Activated naive CD8-positive, alpha-beta T cell treated with anti-CD3 and anti-CD28 coated beads, Interleukin-2, amount 50 U/mL, for 24 hours (primary cell): Measurements from ENCODE around the gene SLC39A11.

ENCODE experiments used
- ATAC-seq: fragments of 150-1000 bp; cut with Tn5 transposase; one replicate; pipeline ENCODE4 v1.10.0; 2021
- DNase-seq: peaks from one replicate; pipeline ENCODE4 v3.0.0; 2021
- H3K27ac Mint-ChIP-seq: one replicate; pipeline ENCODE4 v1.8.0; 2021; ENCODE audit warnings: mild to moderate bottlenecking, mixed read lengths
- H3K27me3 Mint-ChIP-seq: one replicate; pipeline ENCODE4 v1.8.0; 2021; ENCODE audit warnings: mixed read lengths
- H3K36me3 Mint-ChIP-seq: one replicate; pipeline ENCODE4 v1.8.0; 2021; ENCODE audit warnings: low read depth, mixed read lengths
- H3K4me1 Mint-ChIP-seq: one replicate; pipeline ENCODE4 v1.8.0; 2021; ENCODE audit warnings: mixed read lengths
- H3K4me3 Mint-ChIP-seq: one replicate; pipeline ENCODE4 v1.8.0; 2021; ENCODE audit warnings: mild to moderate bottlenecking, moderate library complexity, mixed read lengths
- H3K9me3 Mint-ChIP-seq: one replicate; pipeline ENCODE4 v1.8.0; 2021; ENCODE audit warnings: mixed read lengths

The SLC39A11 gene

DNA sequence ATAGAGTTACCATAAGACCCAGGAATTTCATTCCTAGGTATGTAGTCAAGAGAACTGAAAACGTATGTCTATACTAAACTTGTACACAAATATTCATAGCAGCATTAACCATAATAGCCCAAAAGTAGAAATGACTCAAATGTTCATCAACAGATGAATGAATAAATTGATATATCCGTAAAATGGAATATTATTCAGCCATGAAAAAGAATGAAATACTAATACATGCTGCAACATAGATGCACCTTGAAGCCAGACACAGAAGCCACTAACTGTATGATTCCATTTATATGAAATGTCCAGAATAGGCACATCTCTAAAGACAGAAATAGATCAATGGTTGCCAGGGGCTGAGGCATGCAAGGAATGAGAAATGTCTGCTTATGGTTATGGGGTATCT is 484.1 kb downstream of the SLC39A11 start:
- no peak for ATAC-seq
- H3K27ac Mint-ChIP-seq = no peak overlapping the region

DNA sequence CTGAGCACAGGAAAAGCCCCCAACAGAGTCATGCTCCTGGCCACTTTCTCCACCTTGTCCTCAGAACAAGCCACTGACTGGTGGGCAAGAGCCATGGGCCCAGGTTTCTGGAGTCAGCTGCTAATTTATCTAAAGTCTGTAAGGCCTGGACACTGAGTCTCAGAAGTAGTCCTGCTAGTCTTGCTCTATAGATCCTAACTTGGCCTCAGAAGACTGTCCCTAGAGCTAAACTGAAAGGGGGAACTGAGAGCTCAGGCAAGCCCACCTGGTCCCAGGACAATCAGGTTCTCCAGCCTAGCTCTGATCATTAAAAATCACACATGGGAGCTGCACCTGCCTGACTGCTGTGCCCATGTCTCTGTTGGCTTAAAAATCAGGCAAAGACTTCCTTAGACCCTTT is 485.8 kb downstream of the SLC39A11 start:
- no peak for ATAC-seq
- no peak overlapping the region for H3K27ac Mint-ChIP-seq
- no peaks in the 10 kb centered on the region for H3K4me1 Mint-ChIP-seq
- no peak overlapping the region for H3K4me3 Mint-ChIP-seq
- H3K9me3 Mint-ChIP-seq = peaks cover 14% of the 10 kb centered on the region
- peaks cover 4% of the 10 kb centered on the region for H3K36me3 Mint-ChIP-seq
- H3K27me3 Mint-ChIP-seq = peaks cover 13% of the 10 kb centered on the region
- DNase-seq = no peak

More for the DNA sequence above, 484.1 kb downstream of the SLC39A11 start:
- Mint-ChIP-seq H3K4me3 (no peak overlapping the region), H3K27me3 (peaks cover 10% of the 10 kb centered on the region), H3K36me3 (peaks cover 4% of the 10 kb centered on the region), H3K9me3 (peaks cover 14% of the 10 kb centered on the region), H3K4me1 (no peaks in the 10 kb centered on the region)
- no peak for DNase-seq

GRCh38 chr17:72605543-72605942 is 486.9 kb downstream of the SLC39A11 start:
- ATAC-seq (no peak), DNase-seq (no peak)
- H3K36me3 Mint-ChIP-seq = peaks cover 4% of the 10 kb centered on the region
- H3K4me1 Mint-ChIP-seq = no peaks in the 10 kb centered on the region
- no peak overlapping the region for H3K4me3 Mint-ChIP-seq
- H3K27me3 Mint-ChIP-seq = peaks cover 13% of the 10 kb centered on the region
- peaks cover 14% of the 10 kb centered on the region for H3K9me3 Mint-ChIP-seq
- no peak overlapping the region for H3K27ac Mint-ChIP-seq

DNA sequence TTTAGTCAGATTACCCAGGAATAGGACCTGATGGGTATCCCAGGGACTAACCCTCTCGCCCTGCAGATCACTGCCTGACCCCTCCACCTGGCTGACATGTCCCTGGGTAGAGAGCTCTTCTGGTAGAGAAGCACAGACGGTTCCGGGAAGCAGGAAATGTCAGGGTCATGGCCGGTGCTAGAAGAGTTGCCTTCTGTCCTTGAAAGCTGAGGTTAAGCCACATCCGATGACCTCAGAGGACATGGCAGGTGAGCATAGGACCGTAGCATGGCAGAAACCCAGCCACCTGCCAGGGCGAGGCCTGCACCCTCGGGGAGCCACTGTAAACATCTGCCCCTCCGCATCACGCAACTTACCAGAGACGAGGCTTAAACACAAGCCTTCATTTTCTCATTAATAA is 488.0 kb downstream of the SLC39A11 start:
- H3K27ac Mint-ChIP-seq = no peak overlapping the region
- H3K9me3 Mint-ChIP-seq = peaks cover 14% of the 10 kb centered on the region
- peaks cover 4% of the 10 kb centered on the region for H3K36me3 Mint-ChIP-seq
- H3K27me3 Mint-ChIP-seq = peaks cover 20% of the 10 kb centered on the region
- DNase-seq (no peak), ATAC-seq (no peak)
- H3K4me3 Mint-ChIP-seq = no peak overlapping the region
- no peaks in the 10 kb centered on the region for H3K4me1 Mint-ChIP-seq

DNA sequence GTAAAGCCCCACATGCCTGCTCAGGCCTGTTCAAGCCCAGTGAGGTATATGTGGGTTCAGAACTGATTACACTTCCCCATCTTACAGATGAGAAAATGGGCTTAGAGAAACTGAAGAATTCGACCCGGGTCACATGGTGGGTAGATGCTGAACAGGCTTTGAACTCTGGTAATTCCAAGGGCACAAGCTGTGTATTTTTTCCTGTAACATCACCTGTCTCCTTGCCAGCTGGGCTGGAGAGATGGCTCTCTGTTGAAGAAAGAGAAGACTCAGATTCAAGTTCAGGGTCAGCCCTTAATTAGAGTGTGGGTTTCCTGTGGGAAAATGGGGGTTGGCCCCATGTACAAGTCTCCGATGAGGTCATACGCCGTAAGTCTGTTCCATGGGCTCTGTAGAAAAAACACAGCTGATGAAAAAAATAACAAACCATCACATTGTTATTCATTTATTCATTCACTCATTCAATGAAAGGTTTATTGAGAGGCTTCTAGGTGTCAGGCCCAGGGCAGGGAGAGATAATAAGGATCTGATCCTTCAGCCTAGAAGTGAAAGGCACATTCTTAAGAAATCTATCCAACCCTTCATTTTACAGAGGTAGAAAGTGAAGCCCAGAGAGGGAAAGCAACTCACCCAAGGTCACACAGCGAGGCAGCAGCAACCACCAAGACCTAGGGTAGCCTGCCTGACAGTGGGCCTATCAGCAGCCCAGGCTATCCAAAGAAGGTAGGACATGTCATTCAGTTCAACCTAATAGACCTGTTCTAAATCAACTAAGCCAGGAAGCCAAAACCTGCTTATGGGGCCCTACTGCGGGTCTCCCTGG is 488.9 kb downstream of the SLC39A11 start:
- DNase-seq = no peak
- no peak overlapping the region for H3K4me3 Mint-ChIP-seq
- no peaks in the 10 kb centered on the region for H3K4me1 Mint-ChIP-seq
- peaks cover 12% of the 10 kb centered on the region for H3K9me3 Mint-ChIP-seq
- peaks cover 21% of the 10 kb centered on the region for H3K27me3 Mint-ChIP-seq
- H3K36me3 Mint-ChIP-seq = peaks cover 4% of the 10 kb centered on the region
- no peak overlapping the region for H3K27ac Mint-ChIP-seq
- ATAC-seq = no peak

GRCh38 chr17:72602517-72603419 is 489.7 kb downstream of the SLC39A11 start:
- peaks cover 3% of the 10 kb centered on the region for H3K9me3 Mint-ChIP-seq
- no peak for DNase-seq
- peaks cover 23% of the 10 kb centered on the region for H3K27me3 Mint-ChIP-seq
- H3K4me1 Mint-ChIP-seq = no peaks in the 10 kb centered on the region
- no peak overlapping the region for H3K4me3 Mint-ChIP-seq
- no peaks in the 10 kb centered on the region for H3K36me3 Mint-ChIP-seq
- no peak overlapping the region for H3K27ac Mint-ChIP-seq
- ATAC-seq = no peak

- no peak overlapping the region for H3K4me3 Mint-ChIP-seq
- H3K27me3 Mint-ChIP-seq = peaks cover 24% of the 10 kb centered on the region
- H3K36me3 Mint-ChIP-seq = no peaks in the 10 kb centered on the region
- no peaks in the 10 kb centered on the region for H3K4me1 Mint-ChIP-seq
- no peaks in the 10 kb centered on the region for H3K9me3 Mint-ChIP-seq
- no peak overlapping the region for H3K27ac Mint-ChIP-seq
- DNase-seq (no peak), ATAC-seq (no peak)
These were observed 491.6 kb downstream of the SLC39A11 start for GRCh38 chr17:72600934-72601333.

- Mint-ChIP-seq H3K36me3 (no peaks in the 10 kb centered on the region), H3K27ac (no peak overlapping the region), H3K4me1 (no peaks in the 10 kb centered on the region), H3K9me3 (no peaks in the 10 kb centered on the region), H3K4me3 (no peak overlapping the region), H3K27me3 (peaks cover 24% of the 10 kb centered on the region)
- DNase-seq = no peak
- no peak for ATAC-seq
These were observed 492.6 kb downstream of the SLC39A11 start for GRCh38 chr17:72599891-72600290.

DNA sequence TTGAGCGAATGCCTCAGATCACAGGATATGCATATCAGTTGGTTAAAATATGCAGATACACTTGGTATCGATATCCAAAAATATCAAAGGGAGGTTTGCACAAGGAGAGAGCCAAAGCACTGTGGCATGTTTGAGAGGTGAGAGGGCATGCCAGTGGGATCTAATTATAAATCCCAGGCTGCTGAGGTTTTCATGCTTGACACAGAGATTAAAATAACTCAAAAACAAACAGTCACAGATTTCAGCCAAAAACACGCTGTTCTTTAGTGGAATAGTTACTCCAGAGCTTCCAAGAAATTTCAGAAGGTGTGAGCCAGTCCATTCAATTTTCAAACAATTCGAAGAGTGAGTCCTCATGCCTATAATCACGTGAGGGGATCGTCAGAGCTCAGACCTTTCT is 493.8 kb downstream of the SLC39A11 start:
- Mint-ChIP-seq H3K4me1 (no peaks in the 10 kb centered on the region), H3K4me3 (no peak overlapping the region), H3K36me3 (no peaks in the 10 kb centered on the region), H3K9me3 (no peaks in the 10 kb centered on the region), H3K27ac (no peak overlapping the region), H3K27me3 (peaks cover 25% of the 10 kb centered on the region)
- ATAC-seq = no peak
- DNase-seq = no peak

GRCh38 chr17:72597354-72598087 is 495.0 kb downstream of the SLC39A11 start:
- Mint-ChIP-seq H3K27ac (no peak overlapping the region), H3K9me3 (no peaks in the 10 kb centered on the region), H3K4me1 (peaks cover under 1% of the 10 kb centered on the region), H3K27me3 (peaks cover 32% of the 10 kb centered on the region), H3K4me3 (no peak overlapping the region), H3K36me3 (no peaks in the 10 kb centered on the region)
- ATAC-seq (no peak), DNase-seq (no peak)
